CD4-positive, alpha-beta T cell treated with Interleukin-12 subunit alpha and Interleukin-12 subunit beta, for 1 hour (primary cell): Measurements from ENCODE around the gene SGMS1.
"Not testable (repeated sequence)": the region's sequence is repeated elsewhere in the genome, so short reads cannot be mapped to it uniquely, and the experiment has no call there.

Source experiments
- DNase-seq: peaks from one replicate; pipeline ENCODE4 v3.0.0-alpha.2; 2020

The SGMS1 gene

DNA sequence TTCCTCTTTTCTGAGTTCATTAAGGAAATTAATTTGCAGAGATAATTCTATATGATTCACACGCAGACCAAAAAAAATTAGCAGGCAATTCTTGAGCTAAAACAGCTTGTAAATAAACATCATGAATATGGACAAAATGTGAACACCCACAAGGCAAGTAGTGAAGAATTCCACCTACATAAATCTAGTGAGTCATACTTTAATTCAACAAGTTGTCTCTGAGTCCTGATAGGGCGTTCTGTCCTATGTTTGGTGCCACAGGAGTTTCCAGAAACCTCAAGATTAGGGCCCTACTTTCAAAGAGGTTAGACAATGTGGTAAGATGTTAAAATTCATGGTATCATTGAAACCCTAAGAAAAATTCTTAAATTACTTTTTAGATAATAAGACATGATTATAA lies 122.3 kb downstream of the SGMS1 start:
- DNase-seq = no peak

DNA sequence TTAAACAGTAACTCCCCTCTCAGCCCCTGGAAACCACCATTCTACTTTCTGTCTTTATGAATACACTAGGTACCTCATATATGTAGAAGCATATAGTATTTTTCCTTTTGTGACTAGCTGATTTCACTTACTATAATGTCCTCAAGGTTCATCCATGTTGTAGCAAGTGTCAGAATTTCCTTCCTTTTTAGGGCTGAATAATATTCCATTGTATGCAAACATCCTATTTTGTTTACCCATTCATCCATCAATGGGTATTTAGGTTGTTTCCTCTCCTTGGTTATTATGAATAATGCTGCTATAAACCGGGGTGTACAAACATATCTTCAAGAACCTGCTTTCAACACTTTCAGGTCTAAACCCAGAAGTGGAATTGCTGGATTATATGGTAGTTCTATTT lies 125.3 kb downstream of the SGMS1 start:
- DNase-seq = no peak

DNA sequence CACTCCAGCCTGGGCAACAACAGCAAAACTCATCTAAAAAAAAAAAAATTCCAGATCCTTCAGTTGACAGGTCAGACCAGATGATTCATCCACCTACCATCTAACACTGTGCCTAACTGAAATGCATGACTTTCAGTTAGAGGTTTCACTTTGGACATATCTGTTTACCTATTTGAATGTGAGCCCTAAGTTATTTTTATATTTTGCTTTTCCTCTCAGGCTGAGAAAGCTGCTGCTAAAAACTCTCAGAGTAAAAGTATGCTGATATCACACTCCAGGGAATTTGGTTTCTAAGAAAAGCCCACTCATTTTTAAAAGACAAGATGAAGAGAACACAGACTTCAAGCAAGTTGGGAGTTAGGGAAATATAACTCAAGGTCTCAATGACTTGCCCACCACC lies 126.0 kb downstream of the SGMS1 start:
- DNase-seq = no peak

DNA sequence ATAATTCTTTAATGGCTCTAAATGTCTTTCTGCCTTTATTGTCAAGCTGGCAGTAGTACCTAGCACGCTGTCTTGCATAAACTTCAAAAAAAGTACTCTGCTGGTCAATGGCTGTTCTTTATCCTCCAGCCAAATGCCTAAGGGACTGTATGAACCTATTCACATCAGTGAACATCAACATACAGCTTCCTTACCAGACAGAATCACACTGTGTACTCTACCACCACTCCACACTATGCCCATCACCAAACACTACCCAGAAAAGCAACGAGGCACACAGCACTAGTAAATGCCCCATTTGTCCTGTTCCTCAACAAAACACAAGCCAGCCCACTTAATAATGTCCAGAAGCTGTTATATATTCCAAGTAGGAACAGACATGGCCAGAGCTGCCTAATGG lies 127.5 kb downstream of the SGMS1 start:
- no peak for DNase-seq

DNA sequence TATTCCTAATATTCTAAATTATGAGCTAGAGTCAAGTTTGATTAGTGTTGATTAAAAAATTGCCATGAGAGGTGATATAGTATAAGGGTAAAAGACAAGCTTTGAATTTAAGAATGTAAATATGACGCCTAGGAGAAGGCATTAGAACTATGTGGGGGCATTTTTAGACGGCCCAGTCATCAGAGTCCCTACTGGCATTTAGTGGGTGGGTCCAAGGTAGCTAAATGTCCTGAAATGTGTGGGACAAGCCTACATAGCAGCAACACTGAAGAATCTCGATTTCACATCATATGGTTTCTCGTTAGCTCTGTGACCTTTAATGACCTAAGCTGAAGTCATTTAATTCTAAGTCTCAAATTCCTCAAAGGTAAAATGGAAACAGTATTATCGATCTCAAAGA lies 133.5 kb downstream of the SGMS1 start:
- no peak for DNase-seq

DNA sequence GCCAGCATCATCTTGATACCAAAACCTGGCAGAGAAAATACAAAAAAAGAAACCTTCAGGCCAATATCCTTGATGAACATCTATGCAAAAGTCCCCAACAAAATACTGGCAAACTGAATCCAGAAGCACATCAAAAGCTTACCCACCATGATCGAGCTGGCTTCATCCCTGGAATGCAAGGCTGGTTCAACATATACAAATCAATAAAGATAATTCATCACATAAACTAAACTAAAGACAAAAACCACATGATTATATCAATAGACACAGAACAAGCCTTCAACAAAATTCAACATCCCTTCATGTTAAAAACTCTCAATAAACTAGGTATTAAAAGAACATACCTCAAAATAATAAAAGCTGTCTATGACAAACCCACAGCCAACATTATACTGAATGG lies 139.2 kb downstream of the SGMS1 start:
- DNase-seq = not testable (repeated sequence)

DNA sequence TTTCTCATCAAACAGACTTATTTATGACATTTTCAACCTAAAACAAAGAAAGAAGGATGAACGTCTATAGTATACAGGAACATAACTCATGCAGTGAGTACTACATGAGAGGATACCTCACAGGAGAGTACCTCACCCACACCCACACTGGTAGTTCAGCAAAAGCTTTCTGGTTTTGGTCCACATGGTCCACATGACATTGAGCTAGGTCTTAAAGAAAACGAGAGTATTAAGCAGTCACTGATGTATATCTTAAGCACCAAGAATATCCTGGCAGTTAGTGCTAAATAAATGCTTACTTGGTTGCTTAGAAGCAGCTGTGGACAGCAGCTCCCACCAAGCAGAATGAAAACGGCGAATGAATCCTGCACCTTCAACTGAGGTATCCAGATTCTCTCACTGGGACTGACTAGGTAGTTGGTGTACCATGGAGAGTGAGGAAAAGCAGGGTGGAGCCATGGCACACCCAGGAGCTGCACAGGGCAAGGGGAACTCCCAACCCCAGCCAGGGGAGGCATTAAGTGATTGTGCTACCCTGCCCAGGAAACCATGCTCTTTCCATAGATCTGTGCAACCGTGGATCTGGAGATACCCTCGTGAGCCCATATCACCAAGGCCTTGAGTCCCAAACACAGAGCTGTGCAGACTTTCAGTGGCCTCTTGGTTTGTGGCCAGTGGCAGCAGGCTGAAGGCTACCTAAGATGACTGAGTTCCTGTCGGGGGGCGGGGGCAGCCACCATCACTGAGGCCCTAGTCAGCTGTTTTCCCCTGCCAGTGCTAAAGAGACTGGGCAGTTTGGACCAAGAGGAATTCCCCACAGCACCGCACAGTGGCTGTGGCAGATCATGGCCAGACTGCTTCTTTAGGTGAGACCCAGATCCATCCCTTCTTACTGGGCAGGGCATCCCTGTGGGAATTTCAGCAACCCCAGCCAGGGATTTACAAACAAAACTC lies 143.4 kb downstream of the SGMS1 start:
- DNase-seq = no peak

DNA sequence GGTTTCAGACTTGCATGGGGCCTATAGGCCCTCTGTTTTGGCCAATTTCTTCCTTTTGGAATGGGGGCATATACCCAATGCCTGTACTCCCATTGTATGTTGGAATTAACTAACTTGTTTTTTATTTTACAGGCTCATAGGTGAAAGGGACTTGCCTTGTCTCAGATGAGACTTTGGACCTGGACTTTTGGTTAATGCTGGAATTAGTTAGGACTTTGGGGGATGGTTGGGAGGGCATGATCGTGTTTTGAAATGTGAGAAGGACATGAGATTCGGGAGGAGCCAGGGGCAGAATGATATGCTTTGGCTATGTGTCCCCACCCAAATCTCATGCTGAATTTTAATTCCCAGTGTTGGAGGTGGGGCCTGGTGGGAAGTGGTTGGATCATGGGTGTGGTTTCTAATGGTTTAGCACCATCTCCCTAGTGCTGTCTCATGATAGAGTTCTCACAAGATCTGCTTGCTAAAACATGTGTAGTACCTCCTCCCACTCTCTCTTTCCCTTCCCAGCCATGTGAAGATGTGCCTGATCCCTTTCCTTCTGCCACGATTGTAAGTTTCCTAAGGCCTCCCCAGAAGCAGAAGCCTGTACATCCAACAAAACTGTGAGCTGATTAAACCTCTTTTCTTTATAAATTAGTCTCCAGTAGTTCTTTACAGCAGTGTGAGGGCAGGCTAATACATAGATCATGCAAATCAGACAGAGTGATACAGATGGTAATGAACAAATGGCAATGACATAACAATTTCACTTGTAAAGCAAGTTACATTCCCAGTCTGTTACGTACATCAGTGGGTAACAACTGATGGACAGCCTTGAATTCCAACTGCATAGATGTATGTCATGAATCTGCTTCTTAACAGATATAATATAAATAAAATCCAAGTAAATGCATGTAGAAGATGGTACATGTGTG lies 146.2 kb downstream of the SGMS1 start:
- DNase-seq = no peak

DNA sequence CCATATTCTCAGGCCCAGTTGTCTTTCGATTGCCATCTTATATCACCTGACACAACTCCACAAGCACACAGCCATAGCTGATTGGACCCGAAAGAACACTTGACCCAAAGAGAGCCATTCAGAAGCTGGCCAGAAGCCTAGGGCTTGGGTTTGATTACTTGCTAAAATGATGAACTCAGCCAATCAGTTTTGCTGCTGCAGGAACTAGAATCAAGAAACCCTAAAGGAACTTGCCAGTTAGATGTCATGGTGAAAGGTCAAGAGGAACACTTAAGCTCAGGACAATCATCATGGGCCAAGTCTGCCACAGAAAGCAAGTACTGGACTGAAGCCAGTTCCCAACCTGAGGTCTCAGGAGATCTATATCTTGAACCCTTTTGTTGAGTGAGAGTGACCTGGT lies 150.0 kb downstream of the SGMS1 start:
- DNase-seq = no peak

DNA sequence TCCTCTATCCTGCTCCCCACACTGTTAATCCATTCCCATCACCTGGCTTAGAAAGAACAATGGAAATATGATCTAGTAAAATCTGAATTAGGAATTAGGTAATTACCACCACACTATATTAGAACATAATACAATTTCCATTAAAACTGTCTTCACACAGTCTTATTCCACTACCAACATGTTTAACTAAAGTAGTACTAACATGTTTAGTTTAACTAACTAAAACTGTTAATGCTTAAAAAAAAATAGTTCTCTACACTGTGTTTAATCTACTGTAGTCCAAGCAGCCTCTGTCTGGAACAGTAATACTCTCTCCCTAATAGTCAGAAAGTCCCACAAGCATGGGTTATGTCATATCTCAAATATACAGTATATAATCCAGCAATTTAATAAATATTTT lies 150.8 kb downstream of the SGMS1 start:
- no peak for DNase-seq

DNA sequence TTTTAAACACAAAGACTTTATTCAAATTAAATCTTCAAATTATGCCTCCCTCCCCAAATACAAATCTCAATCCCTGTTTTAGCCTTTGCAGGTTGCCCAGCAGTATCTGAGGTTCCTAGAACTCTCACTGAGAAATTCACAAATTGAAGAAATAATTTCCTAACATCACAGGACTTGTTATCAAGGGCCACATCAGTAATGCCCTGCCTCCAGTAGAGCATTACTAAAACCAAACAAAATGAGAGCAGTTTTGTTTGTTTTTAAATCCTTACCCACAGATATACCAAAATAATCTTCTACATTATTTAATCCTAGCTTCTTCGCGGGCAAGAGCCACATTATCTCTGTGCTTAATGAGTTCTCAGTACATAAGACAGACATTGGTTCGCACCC lies 152.2 kb downstream of the SGMS1 start:
- no peak for DNase-seq

DNA sequence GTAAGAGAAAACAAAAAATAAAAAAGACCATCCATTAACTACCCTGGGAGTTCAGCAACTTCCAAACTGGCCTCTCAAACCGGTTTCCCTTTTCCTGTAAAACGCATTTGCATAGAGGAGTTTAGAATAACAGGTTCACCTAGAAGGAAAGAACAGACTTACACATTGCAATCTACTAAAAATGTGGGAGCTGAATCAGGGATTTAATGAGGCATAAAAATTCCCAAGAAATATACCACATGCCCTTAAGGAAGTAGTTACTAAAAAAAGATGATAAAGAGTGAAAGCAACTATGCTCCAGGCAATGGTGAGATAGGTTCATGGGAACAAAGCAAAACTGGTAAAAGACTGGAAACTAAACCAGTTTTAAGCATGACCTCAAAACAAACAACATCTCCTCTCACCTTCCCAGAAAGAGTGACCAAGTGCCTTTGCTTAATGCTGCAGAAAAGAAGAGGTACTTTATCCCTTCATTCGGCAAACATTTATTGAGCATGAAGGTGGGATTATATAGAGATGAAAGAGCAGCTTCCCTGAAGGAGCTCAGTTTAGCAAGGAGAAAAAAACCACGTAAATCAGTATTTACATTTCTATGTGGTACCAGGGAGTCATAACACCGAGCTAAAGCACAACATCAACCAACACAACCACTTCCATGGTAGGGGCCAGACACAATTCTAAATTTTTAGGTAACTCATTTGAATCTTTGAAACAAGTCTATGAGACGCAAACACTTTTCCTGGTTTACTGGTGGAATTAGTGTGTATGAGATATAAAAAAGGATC lies 152.8 kb downstream of the SGMS1 start:
- no peak for DNase-seq

DNA sequence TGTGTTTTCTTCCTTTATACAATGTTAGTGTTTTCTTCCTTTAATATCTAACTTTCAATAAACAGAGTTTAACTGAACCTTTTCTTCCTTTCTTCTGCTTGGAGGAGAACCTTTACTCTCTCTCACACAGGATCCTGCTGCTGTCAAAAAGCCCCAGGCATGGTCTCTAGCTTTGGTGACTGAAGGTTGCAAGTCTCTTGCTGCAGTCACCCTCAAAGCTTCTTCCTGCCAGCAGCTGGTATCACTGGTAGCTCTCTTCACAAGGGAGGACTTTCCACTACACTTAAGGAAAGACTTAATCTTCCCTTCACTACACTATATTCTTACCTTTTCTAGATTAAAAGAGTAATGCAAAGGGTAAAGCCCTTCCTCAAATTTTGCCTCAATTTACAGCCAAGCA lies 153.4 kb downstream of the SGMS1 start:
- no peak for DNase-seq

DNA sequence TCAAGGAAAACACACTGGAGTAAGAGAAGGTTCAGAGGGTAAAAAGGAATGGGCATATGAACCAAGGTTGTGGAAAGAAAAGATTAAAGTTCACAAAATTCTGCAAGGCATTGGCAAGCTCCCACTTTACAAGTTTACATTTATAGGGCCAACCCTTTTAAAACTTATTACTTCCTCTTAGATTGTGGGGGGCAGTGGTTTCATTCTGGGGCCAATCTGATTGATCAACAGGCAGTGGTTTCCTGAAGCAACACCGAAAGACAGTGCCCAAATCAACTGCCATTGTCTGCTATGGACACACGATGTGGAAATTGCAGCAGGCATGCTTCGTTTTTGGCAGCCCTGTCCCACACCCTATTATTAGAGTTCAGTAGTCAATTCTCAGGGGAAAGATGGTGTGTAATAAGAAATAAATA lies 154.0 kb downstream of the SGMS1 start:
- no peak for DNase-seq

DNA sequence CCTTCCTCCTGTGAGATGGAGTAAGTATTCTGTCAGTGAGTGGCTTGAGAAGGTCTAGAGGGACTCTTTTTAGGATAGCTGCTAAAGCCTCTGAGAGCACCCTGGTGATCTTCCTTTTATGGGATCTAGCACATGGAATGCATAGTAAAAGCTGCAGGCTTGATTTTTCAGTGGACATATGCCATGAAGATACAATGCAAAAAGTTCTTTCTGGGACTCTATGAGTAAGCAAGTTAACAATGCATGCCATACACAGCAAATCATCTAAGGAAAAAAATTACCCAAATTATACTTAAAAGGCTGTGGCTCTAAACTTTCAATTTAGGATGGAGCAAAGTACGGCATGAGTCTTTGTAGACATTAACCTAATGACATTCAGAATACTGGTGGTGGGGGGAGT lies 154.5 kb downstream of the SGMS1 start:
- DNase-seq = no peak

DNA sequence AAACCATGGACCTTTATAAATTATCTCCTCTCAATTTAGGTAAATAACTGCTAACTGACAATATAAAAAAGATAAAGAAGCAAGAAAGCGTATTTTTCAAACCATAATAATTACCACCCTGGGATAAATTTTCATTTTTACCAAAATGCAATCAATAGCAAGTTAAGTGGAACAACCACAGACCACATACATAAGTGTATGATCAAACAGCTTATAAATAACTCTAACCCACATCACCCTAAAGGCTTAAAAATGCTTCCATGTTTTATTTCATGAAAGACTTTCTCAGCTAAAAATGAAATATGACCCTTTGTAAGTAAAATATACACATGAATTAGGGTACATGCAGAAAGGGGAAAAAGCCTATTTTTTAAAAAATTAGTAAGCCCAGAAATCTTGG lies 156.5 kb downstream of the SGMS1 start:
- no peak for DNase-seq

DNA sequence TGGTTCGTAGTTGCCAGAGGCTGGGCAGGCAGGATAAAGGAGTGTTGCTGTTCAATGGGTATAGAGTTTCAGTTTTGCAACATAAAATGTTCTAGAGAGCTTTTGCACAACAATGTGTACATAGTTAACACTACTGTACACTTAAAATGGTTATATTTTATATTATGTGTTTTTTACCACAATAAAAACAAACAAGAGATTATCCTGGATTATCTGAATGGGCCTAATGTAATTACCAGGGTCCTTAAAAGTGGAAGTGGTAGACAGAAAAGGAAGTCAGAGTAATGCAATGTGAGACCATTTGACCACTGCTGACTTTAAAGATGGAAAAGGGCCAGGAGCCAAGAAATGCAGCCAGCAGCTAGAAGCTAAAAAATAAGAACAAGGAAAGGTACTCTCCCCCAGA lies 159.7 kb downstream of the SGMS1 start:
- DNase-seq = no peak

DNA sequence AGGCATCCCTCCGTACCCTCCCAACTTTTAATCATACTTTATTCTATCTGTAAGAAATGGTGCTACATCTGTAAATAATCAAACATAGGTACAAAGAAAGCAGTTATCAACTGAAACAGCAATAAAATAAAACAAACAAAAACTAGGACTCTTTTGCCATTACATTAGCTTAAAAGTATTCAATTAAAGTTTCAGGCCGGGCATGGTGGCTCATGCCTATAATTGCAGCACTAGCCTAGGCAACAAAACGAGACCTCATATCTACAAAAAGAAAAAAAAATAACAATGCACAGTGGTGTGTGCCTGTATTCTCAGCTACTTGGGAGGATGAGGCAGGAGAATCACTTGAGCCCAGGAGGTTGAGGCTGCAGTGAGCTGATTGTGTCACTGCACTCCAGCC lies 161.9 kb downstream of the SGMS1 start:
- no peak for DNase-seq

DNA sequence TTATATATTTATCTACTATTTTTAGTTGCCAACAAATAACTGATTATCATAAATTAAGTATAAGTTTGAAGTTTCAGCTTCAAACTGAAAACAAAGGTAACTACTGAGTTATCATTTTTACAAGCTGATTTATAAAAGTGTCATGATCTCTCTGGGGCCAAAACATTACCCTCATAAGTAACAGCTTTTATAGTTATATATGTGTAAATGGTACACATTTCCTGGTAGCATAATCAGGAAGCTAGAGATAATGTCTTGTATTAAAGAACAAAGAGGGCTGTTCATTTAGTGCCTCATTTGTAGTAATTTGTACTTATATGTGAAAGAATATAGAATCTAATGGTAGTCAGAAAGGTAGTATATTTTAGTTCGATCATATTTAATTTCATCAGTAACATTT lies 162.6 kb downstream of the SGMS1 start:
- no peak for DNase-seq

DNA sequence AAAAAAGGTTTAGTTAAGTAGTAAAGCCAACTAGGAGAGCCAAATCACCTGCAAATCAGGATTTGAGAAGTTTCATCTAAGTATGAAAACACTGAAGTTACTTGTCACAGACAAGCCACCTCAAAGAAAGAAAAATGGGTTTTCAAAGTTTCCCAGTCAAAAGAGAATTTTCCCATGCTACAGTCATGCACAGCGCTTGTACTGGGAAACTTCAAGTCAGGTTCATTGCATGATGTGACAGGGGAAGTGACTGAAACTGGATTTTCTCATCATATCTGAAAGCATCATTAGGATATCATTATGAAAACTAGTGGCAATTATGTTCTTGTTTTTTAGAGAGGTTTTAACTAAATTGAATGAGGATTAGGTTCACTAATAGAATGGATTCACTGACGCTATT lies 167.0 kb downstream of the SGMS1 start:
- no peak for DNase-seq

DNA sequence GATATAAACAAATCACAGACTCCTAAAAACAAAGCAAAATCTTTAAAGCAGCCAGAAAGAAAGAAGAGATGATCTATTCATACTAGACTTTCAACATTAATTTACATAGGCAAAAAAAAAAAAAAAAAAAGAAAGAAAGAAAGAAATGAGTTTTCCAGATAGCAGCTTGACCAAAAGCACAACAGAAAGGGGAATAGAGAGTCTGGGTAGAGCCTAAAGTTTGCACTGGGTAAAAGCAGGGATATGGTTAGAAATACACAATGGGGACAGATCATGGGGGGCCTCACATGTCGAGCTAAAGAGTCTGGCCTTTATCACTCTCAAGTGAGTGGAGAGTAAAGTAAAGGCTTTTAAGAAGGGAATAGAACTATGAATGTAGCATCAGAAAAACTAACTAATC lies 169.8 kb downstream of the SGMS1 start:
- DNase-seq = no peak

DNA sequence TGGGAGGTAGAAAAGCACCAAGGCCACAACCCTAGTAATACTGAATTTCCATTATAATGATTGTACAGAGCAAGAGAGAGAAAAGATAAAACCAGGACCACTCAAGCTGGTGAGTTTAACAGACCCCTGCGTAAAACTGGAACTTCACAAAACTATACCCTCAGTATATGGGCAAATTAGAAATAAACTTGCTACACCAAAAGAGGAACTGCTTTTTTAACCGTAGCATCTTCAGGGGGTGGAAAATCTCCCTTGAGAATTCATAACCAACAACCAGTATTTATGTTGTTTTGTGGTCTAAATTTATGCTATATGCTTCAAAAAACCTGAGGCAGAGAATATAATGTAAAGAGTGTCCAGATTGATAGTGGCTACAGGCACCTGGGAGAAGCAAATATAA lies 171.2 kb downstream of the SGMS1 start:
- DNase-seq = no peak

DNA sequence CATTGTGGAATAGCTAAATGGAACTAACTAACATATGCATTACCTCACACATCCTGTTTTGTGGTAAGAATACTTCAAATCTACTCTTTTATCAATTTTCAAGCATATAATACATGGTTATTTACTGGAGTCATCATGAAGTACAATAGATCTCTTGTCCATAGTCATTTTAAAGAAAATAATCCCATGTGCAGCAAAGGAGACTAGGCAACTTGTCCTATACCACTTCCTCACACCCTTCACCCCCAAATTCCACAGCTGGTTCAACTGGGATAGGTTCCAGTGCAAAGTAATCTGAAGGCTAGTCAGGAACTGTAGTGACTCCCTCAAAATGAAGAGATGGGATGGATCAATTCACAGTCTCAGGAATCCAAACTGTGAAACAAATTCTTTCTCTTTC lies 176.1 kb downstream of the SGMS1 start:
- no peak for DNase-seq
